ENCODE results near the gene COMT.

COMT gene

GRCh38 chr22:19942157-19943081 is 847 bp downstream of the COMT start:
- H3K4me2 ChIP-seq (ENCODE audit: insufficient read depth, low read length) = peak overlapping the region; percentile 90
- H3K27me3 ChIP-seq (ENCODE audit: insufficient read depth, low read length, poor library complexity) = no peaks in the 10 kb centered on the region
- peaks cover 41% of the 10 kb centered on the region for H3K4me1 ChIP-seq (ENCODE audit: insufficient read depth, low read length)
- peaks cover 8% of the 10 kb centered on the region; the same call in 1 of the 2 replicates for H4K20me1 ChIP-seq (ENCODE audit: insufficient read depth, low read length)
- H3K4me3 ChIP-seq (ENCODE audit: low read depth in 1 of 2, low read length in 2 of 2) = peak overlapping the region; percentile 95 to 99
- peaks cover 67% of the 10 kb centered on the region for H3K79me2 ChIP-seq (ENCODE audit: insufficient read depth, low read length)
- peak overlapping the region; percentile 94 for H3K9ac ChIP-seq (ENCODE audit: low read depth, low read length)
- H3K9me3 ChIP-seq (ENCODE audit: insufficient read depth, low read length, severe bottlenecking) = no peaks in the 10 kb centered on the region
- H3K36me3 ChIP-seq (ENCODE audit: insufficient read depth, low read length) = peaks cover 11% of the 10 kb centered on the region
- TF ChIP-seq EZH2 (IDR thresholded peaks at IDR 0.05; ENCODE audit: borderline replicate concordance, low read depth, low read length, severe bottlenecking) (no peak), CTCF (IDR thresholded peaks at IDR 0.05; ENCODE audit: borderline replicate concordance, extremely low read depth, low read length, poor library complexity, severe bottlenecking) (no peak)
- DNase-seq = peak; percentile 55
- peak; percentile 21 for ATAC-seq (ENCODE audit: insufficient read depth, low read depth)
- peak overlapping the region; percentile 98 for H3K27ac ChIP-seq (ENCODE audit: low read length)
- H2AFZ ChIP-seq (ENCODE audit: low read depth, low read length) = peak overlapping the region; percentile 83

GRCh38 chr22:19943082-19944026 is 1.8 kb downstream of the COMT start:
- peaks cover 17% of the 10 kb centered on the region for H3K36me3 ChIP-seq (ENCODE audit: insufficient read depth, low read length)
- no peaks in the 10 kb centered on the region for H3K27me3 ChIP-seq (ENCODE audit: insufficient read depth, low read length, poor library complexity)
- H3K4me3 ChIP-seq (ENCODE audit: low read depth in 1 of 2, low read length in 2 of 2) = peak overlapping the region; percentile 95 to 99; a peak in 3 of 4 replicates
- ATAC-seq (ENCODE audit: insufficient read depth, low read depth) = peak; percentile 84
- peaks cover 75% of the 10 kb centered on the region for H3K79me2 ChIP-seq (ENCODE audit: insufficient read depth, low read length)
- H4K20me1 ChIP-seq (ENCODE audit: insufficient read depth, low read length) = peaks cover 12% of the 10 kb centered on the region; the same call in 1 of the 2 replicates
- DNase-seq = peak; percentile 87
- peak overlapping the region; percentile 90 for H3K4me2 ChIP-seq (ENCODE audit: insufficient read depth, low read length)
- peaks cover 41% of the 10 kb centered on the region for H3K4me1 ChIP-seq (ENCODE audit: insufficient read depth, low read length)
- no peak overlapping the region for H2AFZ ChIP-seq (ENCODE audit: low read depth, low read length)
- TF ChIP-seq CTCF (IDR thresholded peaks at IDR 0.05; ENCODE audit: borderline replicate concordance, extremely low read depth, low read length, poor library complexity, severe bottlenecking) (peak; percentile 44), EZH2 (IDR thresholded peaks at IDR 0.05; ENCODE audit: borderline replicate concordance, low read depth, low read length, severe bottlenecking) (no peak)
- peak overlapping the region; percentile 98 for H3K27ac ChIP-seq (ENCODE audit: low read length)
- no peaks in the 10 kb centered on the region for H3K9me3 ChIP-seq (ENCODE audit: insufficient read depth, low read length, severe bottlenecking)
- peak overlapping the region; percentile 94 for H3K9ac ChIP-seq (ENCODE audit: low read depth, low read length)

- DNase-seq (no peak), ATAC-seq (ENCODE audit: insufficient read depth, low read depth) (no peak)
- no peak overlapping the region for H3K4me2 ChIP-seq (ENCODE audit: insufficient read depth, low read length)
- TF ChIP-seq CTCF (IDR thresholded peaks at IDR 0.05; ENCODE audit: borderline replicate concordance, extremely low read depth, low read length, poor library complexity, severe bottlenecking) = no peak
- TF ChIP-seq EZH2 (IDR thresholded peaks at IDR 0.05; ENCODE audit: borderline replicate concordance, low read depth, low read length, severe bottlenecking) = no peak
- H3K9ac ChIP-seq (ENCODE audit: low read depth, low read length) = no peak overlapping the region
- H3K27me3 ChIP-seq (ENCODE audit: insufficient read depth, low read length, poor library complexity) = no peaks in the 10 kb centered on the region
- peaks cover 44% of the 10 kb centered on the region for H3K36me3 ChIP-seq (ENCODE audit: insufficient read depth, low read length)
- no peak overlapping the region for H2AFZ ChIP-seq (ENCODE audit: low read depth, low read length)
- H4K20me1 ChIP-seq (ENCODE audit: insufficient read depth, low read length) = peaks cover 22% of the 10 kb centered on the region
- H3K4me3 ChIP-seq (ENCODE audit: low read depth in 1 of 2, low read length in 2 of 2) = no peak overlapping the region
- peaks cover 78% of the 10 kb centered on the region for H3K79me2 ChIP-seq (ENCODE audit: insufficient read depth, low read length)
- no peak overlapping the region for H3K27ac ChIP-seq (ENCODE audit: low read length)
- H3K4me1 ChIP-seq (ENCODE audit: insufficient read depth, low read length) = peaks cover 22% of the 10 kb centered on the region
- H3K9me3 ChIP-seq (ENCODE audit: insufficient read depth, low read length, severe bottlenecking) = no peaks in the 10 kb centered on the region
Observed at GRCh38 chr22:19948057-19948760, 6.6 kb downstream of the COMT start.

All from DND-41 (cell line).